NCI-H82 treated with DMSO at 0.1 percent for 48 hours (cell line): ENCODE data around the gene TCF25.

ENCODE experiments used
- DNase-seq: peaks from one replicate; lab custom pipeline; 2025; ENCODE audit not compliant: unreplicated experiment; lab: John Stamatoyannopoulos, UW

The TCF25 gene

GRCh38 chr16:89843409-89844350 is 29.7 kb upstream of the TCF25 start:
- no peak for DNase-seq

GRCh38 chr16:89844739-89845339 is 28.6 kb upstream of the TCF25 start:
- no peak for DNase-seq

- no peak for DNase-seq
These were observed 28.0 kb upstream of the TCF25 start for GRCh38 chr16:89845417-89845816.

GRCh38 chr16:89847051-89847939 is 26.1 kb upstream of the TCF25 start:
- DNase-seq, result no peak

- no peak for DNase-seq
These were observed 25.5 kb upstream of the TCF25 start for GRCh38 chr16:89847940-89848297.

- no peak for DNase-seq
These were observed 24.4 kb upstream of the TCF25 start for GRCh38 chr16:89848974-89849373.

GRCh38 chr16:89853306-89853993 is 19.9 kb upstream of the TCF25 start:
- DNase-seq, result no peak

- DNase-seq, result no peak
These were observed 18.0 kb upstream of the TCF25 start for GRCh38 chr16:89855301-89855945.

- no peak for DNase-seq
These were observed 17.4 kb upstream of the TCF25 start for GRCh38 chr16:89855986-89856385.

GRCh38 chr16:89858973-89859614 is 14.3 kb upstream of the TCF25 start:
- no peak for DNase-seq

GRCh38 chr16:89859615-89860007 is 13.8 kb upstream of the TCF25 start:
- DNase-seq, result no peak

- DNase-seq, result no peak
These were observed 12.6 kb upstream of the TCF25 start for GRCh38 chr16:89860747-89861304.

- no peak for DNase-seq
These were observed 11.7 kb upstream of the TCF25 start for GRCh38 chr16:89861648-89862047.

- DNase-seq, result no peak
These were observed 10.7 kb upstream of the TCF25 start for GRCh38 chr16:89862732-89863131.

- no peak for DNase-seq
These were observed 9.5 kb upstream of the TCF25 start for GRCh38 chr16:89863741-89864526.

- DNase-seq, result no peak
These were observed 8.9 kb upstream of the TCF25 start for GRCh38 chr16:89864527-89864820.

GRCh38 chr16:89867918-89868317 is 5.5 kb upstream of the TCF25 start:
- no peak for DNase-seq

GRCh38 chr16:89869911-89870310 is 3.5 kb upstream of the TCF25 start:
- DNase-seq, result no peak

GRCh38 chr16:89870440-89870839 is 3.0 kb upstream of the TCF25 start:
- no peak for DNase-seq
